PC-3 (cell line): ENCODE data around the gene LILRB3. TPM values are rescaled to one million over a fixed set of nuclear protein-coding genes. Genes with fewer than 3 reads are reported as not detected.
"Not testable (repeated sequence)": the region's sequence is repeated elsewhere in the genome, so short reads cannot be mapped to it uniquely, and the experiment has no call there.

ENCODE experiments used
- ATAC-seq: fragments of 200-7000 bp; cut with Tn5 transposase; 2 replicates; pipeline ENCODE4 v1.9.1; 2020; ENCODE audit warnings: mild to moderate bottlenecking, moderate library complexity
- BruUV-seq: library from RNA; stranded (reverse); fragments of 400-500 nt; replicated peaks from 2 replicates; lab custom pipeline; 2021; lab: Mats Ljungman, UMichigan
- CTCF ChIA-PET: fragments of 300-600 bp; sonication (Branson Sonifier 250); formaldehyde crosslinking; loops from one replicate; lab custom pipeline; 2022; ENCODE audit warnings: antibody characterized with exemption; lab: Charles Lee
- POLR2A ChIA-PET: fragments of 300-600 bp; sonication (Branson Sonifier 250); formaldehyde crosslinking; loops from one replicate; lab custom pipeline; 2022; ENCODE audit warnings: antibody characterized with exemption; ENCODE audit not compliant: unreplicated experiment; lab: Charles Lee
- DNase-seq: peaks from one replicate; pipeline ENCODE4 v3.0.0-alpha.2; 2015
- H2AFZ ChIP-seq: fragments of 300-600 bp; sonication (generic); 2 replicates; pipeline ENCODE4 v1.6.0; 2016; ENCODE audit warnings: antibody characterized with exemption, low read length
- H3F3A ChIP-seq: fragments of 300-600 bp; sonication (generic); one replicate; pipeline ENCODE4 v1.6.0; 2017; ENCODE audit warnings: antibody characterized with exemption, low read length, control low read depth, mild to moderate bottlenecking; ENCODE audit not compliant: unreplicated experiment
- H3K27ac ChIP-seq: fragments of 300-600 bp; sonication (generic); 2 replicates; pipeline ENCODE4 v1.5.1; 2016; ENCODE audit warnings: mild to moderate bottlenecking, low read length
- H3K27me3 ChIP-seq: fragments of 300-600 bp; sonication (generic); 2 replicates; pipeline ENCODE4 v1.6.1; 2016; ENCODE audit warnings: low read length, mixed read lengths
- H3K36me3 ChIP-seq: fragments of 300-600 bp; sonication (generic); 2 replicates; pipeline ENCODE4 v1.6.1; 2016; ENCODE audit warnings: low read depth, mixed run types, low read length, mixed read lengths
- H3K4me1 ChIP-seq: fragments of 300-600 bp; sonication (generic); 2 replicates; pipeline ENCODE4 v1.5.1; 2016; ENCODE audit warnings: low read length; ENCODE audit not compliant: insufficient read depth
- H3K4me2 ChIP-seq: fragments of 300-600 bp; sonication (generic); 2 replicates; pipeline ENCODE4 v1.6.0; 2016; ENCODE audit warnings: low read length
- H3K4me3 ChIP-seq: fragments of 300-600 bp; sonication (generic); 2 replicates; pipeline ENCODE4 v1.5.1; 2016; ENCODE audit warnings: mild to moderate bottlenecking, low read length, mixed read lengths
- H3K79me2 ChIP-seq: fragments of 300-600 bp; sonication (generic); 2 replicates; pipeline ENCODE4 v1.6.1; 2017; ENCODE audit warnings: low read length, mixed read lengths
- H3K9ac ChIP-seq: fragments of 300-600 bp; sonication (generic); 2 replicates; pipeline ENCODE4 v1.6.0; 2016; ENCODE audit warnings: mild to moderate bottlenecking, low read length
- H3K9me2 ChIP-seq: fragments of 300-600 bp; sonication (generic); replicated peaks from 2 replicates; pipeline ENCODE4 v1.6.1; 2016; ENCODE audit warnings: mixed run types, low read length, mixed read lengths
- H3K9me3 ChIP-seq: fragments of 300-600 bp; sonication (generic); 2 replicates; pipeline ENCODE4 v1.6.1; 2016; ENCODE audit warnings: low read length, mixed read lengths
- H4K20me1 ChIP-seq: fragments of 300-600 bp; sonication (generic); 2 replicates; pipeline ENCODE4 v1.6.1; 2016; ENCODE audit warnings: low read length, mixed read lengths
- EZH2 ChIP-seq: fragments of 300-600 bp; sonication (generic); IDR thresholded peaks from one replicate; pipeline ENCODE4 v1.6.1; 2017; ENCODE audit warnings: antibody characterized with exemption, mild to moderate bottlenecking, low read length; ENCODE audit not compliant: unreplicated experiment
- EZH2phosphoT487 ChIP-seq: fragments of 300-600 bp; sonication (generic); IDR thresholded peaks from 2 replicates; pipeline ENCODE4 v1.6.1; 2018; ENCODE audit warnings: mild to moderate bottlenecking, antibody characterized with exemption, low read length, borderline replicate concordance
- intact Hi-C: fragments of 100-400 bp; cut with micrococcal nuclease; formaldehyde crosslinking; loops from 2 replicates; pipeline ENCODE4 v1.9.0; 2023
- total RNA-seq: library from RNA; depleted of rRNA; stranded (reverse); fragments of >200 nt; gene quantifications from 2 replicates; pipeline ENCODE4 v1.2.3, GENCODE V29; 2014
- TF ChIP-seq, protein P1 (sequence below): fragments of 300-600 bp; sonication (generic); conservative IDR thresholded peaks from 2 replicates; pipeline ENCODE4 v1.5.1; 2017; ENCODE audit warnings: antibody characterized with exemption, low read depth, mild to moderate bottlenecking, low read length

The LILRB3 gene
- total RNA-seq, 1 experiment from 2014 or later: not detected

DNA sequence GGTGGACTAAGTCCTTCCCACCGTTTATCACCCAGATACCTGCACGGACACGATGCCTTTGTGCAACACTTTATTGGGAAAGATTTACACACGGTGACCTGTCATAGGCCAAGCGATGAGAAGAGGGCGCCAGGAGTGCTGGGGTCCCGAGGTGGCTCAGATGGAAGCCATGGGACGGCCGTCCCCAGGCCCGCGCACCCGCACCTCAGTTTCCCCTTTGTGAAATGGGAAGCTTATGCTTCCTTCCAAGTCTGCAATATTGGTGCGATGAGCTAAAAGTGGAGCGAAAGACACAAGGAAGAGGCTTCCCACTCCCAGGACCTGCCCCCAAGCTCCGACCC, 49.5 kb downstream of the LILRB3 start:
- peaks cover 10% of the 10 kb centered on the region; the same call in 1 of the 2 replicates for H3K4me1 ChIP-seq
- peaks cover 4% of the 10 kb centered on the region; the same call in 1 of the 2 replicates for H3K36me3 ChIP-seq
- BruUV-seq: no TSS peak
- no peaks in the 10 kb centered on the region for H3K79me2 ChIP-seq
- TF ChIP-seq EZH2 (no peak), EZH2phosphoT487 (no peak)
- no peaks in the 10 kb centered on the region for H3K27me3 ChIP-seq
- no peaks in the 10 kb centered on the region for H3K9me2 ChIP-seq
- peak overlapping the region; percentile 43; the same call in 1 of the 2 replicates for H3K4me2 ChIP-seq
- H3K9me3 ChIP-seq: no peaks in the 10 kb centered on the region
- no peak for DNase-seq
- H3K27ac ChIP-seq: no peak overlapping the region
- H3K9ac ChIP-seq: no peak overlapping the region
- H3F3A ChIP-seq: no peaks in the 10 kb centered on the region
- CTCF ChIA-PET: interaction anchor here (1.0 kb wide), 2 partner anchors 15 to 16 kb away, joined by 3 to 4 read pairs; partner anchors contain the start of gene MBOAT7
- H3K4me3 ChIP-seq: no peak overlapping the region
- H4K20me1 ChIP-seq: no peaks in the 10 kb centered on the region
- intact Hi-C loops: loop anchor here (2.0 kb wide), 1 partner anchor 15 kb away; the partner anchor contains the start of gene MBOAT7
- peak overlapping the region; percentile 18; the same call in 1 of the 2 replicates for H2AFZ ChIP-seq
- POLR2A ChIA-PET: interaction anchor here (0.5 to 1.3 kb wide), 3 partner anchors 16 to 111 kb away, joined by 3 to 19 read pairs (median 6); partner anchors contain the start of gene MBOAT7
- no peak for ATAC-seq

DNA sequence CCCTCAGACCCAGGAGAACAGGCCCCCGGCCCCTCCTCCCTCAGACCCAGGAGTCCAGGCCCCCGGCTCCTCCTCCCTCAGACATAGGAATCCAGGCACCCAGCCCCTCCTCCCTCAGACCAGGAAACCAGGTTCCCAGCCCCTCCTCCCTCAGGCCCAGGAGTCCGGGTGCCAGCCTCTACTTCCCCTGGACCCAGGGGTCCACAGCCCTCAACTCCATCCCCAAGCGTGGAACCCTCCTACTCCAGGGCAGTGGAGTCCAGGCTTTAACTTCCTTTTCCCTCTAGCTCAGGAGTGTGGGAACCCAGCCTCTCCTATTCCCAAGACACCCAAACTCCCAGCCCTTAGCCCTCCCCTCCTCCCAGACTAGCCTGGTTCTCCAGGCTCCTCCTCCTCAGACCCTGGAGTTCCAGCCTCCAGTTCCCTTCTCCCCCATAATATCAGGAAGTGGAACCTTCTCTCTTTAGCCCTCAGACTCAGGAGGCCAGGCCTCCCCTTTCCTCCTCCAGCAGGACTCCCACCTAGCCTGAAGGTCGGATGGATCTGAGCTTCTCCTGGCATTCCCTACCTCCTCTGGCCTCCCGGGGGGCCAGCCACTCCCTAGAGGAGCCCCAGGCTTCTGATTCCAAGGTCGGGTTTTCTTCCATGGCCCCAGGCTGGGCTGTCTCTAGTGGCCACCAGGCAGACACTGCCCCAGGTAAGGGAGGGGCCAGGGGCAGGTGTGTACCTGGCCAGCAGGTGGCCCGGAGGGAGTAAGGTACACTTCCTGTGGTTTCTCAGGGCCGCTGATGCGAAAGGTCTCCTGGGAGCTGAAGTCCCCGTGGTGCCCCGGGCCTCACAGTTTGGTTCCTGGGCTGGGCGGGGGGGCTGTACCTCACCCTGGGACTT, 50.1 kb downstream of the LILRB3 start, which contains the start of gene TMC4:
TMC4 (minus strand) TSS at position 690 of the 888 bp plus-strand sequence; CDS start at position 647, 43 bp downstream.
- H3K27ac ChIP-seq: peak within 1 kb of the TSS; percentile 43
- H4K20me1 ChIP-seq: no peaks in the 10 kb centered on the region
- peaks cover 10% of the 10 kb centered on the region; the same call in 1 of the 2 replicates for H3K4me1 ChIP-seq
- no peak for TF ChIP-seq EZH2phosphoT487
- TF ChIP-seq, protein P1, sequence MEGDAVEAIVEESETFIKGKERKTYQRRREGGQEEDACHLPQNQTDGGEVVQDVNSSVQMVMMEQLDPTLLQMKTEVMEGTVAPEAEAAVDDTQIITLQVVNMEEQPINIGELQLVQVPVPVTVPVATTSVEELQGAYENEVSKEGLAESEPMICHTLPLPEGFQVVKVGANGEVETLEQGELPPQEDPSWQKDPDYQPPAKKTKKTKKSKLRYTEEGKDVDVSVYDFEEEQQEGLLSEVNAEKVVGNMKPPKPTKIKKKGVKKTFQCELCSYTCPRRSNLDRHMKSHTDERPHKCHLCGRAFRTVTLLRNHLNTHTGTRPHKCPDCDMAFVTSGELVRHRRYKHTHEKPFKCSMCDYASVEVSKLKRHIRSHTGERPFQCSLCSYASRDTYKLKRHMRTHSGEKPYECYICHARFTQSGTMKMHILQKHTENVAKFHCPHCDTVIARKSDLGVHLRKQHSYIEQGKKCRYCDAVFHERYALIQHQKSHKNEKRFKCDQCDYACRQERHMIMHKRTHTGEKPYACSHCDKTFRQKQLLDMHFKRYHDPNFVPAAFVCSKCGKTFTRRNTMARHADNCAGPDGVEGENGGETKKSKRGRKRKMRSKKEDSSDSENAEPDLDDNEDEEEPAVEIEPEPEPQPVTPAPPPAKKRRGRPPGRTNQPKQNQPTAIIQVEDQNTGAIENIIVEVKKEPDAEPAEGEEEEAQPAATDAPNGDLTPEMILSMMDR: peak; percentile 62
- H3K9me3 ChIP-seq: no peaks in the 10 kb centered on the region
- no peaks in the 10 kb centered on the region for H3K36me3 ChIP-seq
- H3K9ac ChIP-seq: peak within 1 kb of the TSS; percentile 65
- no TSS peak for BruUV-seq
- peak within 1 kb of the TSS; percentile 45 for H2AFZ ChIP-seq
- no peaks in the 10 kb centered on the region for H3K9me2 ChIP-seq
- H3F3A ChIP-seq: no peaks in the 10 kb centered on the region
- no peaks in the 10 kb centered on the region for H3K27me3 ChIP-seq
- no peaks in the 10 kb centered on the region for H3K79me2 ChIP-seq
- ATAC-seq (peak; percentile 83), DNase-seq (peak; percentile 93)
- CTCF ChIA-PET: interaction anchor here (1.0 kb wide), 2 partner anchors 16 to 17 kb away, joined by 3 to 4 read pairs; partner anchors contain the start of gene MBOAT7
- intact Hi-C loops: loop anchor here (2.0 kb wide), 1 partner anchor 16 kb away; the partner anchor contains the start of gene MBOAT7
- peak within 1 kb of the TSS; percentile 65 for H3K4me3 ChIP-seq
- H3K4me2 ChIP-seq: peak within 1 kb of the TSS; percentile 82
- POLR2A ChIA-PET: interaction anchor here (0.5 to 1.3 kb wide), 3 partner anchors 17 to 112 kb away, joined by 3 to 19 read pairs (median 6); partner anchors contain the start of gene MBOAT7

DNA sequence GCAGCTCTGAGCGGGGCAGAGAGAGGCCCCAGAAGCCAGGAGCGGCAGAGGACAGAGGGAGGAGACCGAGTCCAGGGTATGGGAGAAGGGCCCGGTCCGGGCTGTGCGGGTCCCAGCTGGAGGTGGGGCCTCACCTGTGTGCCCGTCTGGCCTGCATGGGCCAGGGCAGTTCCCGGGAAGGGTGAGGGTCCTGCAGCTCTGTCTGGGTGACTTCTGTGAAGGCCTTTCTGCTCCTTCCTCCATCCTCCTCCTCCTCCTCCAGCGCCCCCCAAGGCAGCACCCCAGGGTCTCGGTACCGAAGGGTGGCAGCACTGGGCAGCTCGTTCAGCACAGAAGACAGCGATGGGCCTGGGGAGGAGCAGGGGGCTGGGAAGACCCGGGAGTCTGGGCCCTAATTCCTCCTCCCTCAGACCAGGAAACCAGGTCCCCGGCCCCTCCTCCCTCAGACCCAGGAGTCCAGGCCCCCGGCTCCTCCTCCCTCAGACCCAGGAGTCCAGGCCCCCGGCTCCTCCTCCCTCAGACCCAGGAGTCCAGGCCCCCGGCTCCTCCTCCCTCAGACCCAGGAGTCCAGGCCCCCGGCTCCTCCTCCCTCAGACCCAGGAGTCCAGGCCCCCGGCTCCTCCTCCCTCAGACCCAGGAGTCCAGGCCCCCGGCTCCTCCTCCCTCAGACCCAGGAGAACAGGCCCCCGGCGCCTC, 50.9 kb downstream of the LILRB3 start:
- H4K20me1 ChIP-seq, H3K27me3 ChIP-seq, H3K27ac ChIP-seq, H3F3A ChIP-seq, BruUV-seq, H3K9me2 ChIP-seq, H2AFZ ChIP-seq, H3K9me3 ChIP-seq, CTCF ChIA-PET, H3K79me2 ChIP-seq, H3K36me3 ChIP-seq, ATAC-seq: not testable (repeated sequence)
- Histone ChIP-seq H3K4me2 (peak overlapping the region; percentile 82), H3K4me3 (peak overlapping the region; percentile 65), H3K4me1 (peaks cover 10% of the 10 kb centered on the region; the same call in 1 of the 2 replicates), H3K9ac (peak overlapping the region; percentile 3; the same call in 1 of the 2 replicates)
- peak; percentile 1 for DNase-seq
- POLR2A ChIA-PET: interaction anchor here (0.6 kb wide), 1 partner anchor 18 kb away, joined by 3 read pairs; the partner anchor contains the start of gene MBOAT7
- TF ChIP-seq, protein P1: 0 out of 2 replicates have a peak, but pooled peaks have one; percentile 11
- intact Hi-C loops: loop anchor here (2.0 kb wide), 1 partner anchor 17 kb away; the partner anchor contains the start of gene MBOAT7
